Activated naive CD4-positive, alpha-beta T cell (primary cell): ENCODE data around the gene MYEF2.

ENCODE experiments used
- DNase-seq, 4 experiments: peaks; one replicate each; lab custom pipeline; 2025; lab: John Stamatoyannopoulos, UW

The MYEF2 gene

DNA sequence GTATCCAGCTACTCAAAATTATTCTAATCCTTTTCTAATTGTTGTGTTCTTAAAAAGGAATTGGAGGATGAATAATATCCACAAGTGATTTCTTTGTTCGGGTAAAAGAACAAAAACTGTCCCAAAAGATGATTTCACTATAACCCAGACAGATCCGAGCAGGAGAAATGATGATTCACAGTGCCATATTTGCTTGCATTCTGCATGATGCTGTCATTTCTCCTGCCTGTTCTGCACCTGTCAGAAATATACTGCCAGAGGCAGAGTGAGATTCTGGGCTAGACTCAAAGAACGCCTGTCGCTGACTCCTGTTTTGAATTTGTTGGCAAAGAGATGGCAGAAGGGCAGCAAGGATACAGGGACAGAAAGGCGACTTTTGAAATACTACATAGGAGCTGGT, 92.0 kb downstream of the MYEF2 start:
- DNase-seq: no peak

GRCh38 chr15:48085591-48085930, 92.5 kb downstream of the MYEF2 start:
- no peak for DNase-seq

GRCh38 chr15:48084759-48085590, 93.1 kb downstream of the MYEF2 start:
- DNase-seq: no peak
